Measurements from ENCODE around the gene PCCB. TPM values are rescaled to one million over a fixed set of nuclear protein-coding genes. Genes with fewer than 3 reads are reported as not detected.
A peak's percentile ranks its signal among the peaks of the same experiment; 100 is the strongest.

Gene PCCB
- total and polyA plus RNA-seq, 7 experiments from 2014 or later: 13.6 to 30.9 (median 19.3) TPM

DNA sequence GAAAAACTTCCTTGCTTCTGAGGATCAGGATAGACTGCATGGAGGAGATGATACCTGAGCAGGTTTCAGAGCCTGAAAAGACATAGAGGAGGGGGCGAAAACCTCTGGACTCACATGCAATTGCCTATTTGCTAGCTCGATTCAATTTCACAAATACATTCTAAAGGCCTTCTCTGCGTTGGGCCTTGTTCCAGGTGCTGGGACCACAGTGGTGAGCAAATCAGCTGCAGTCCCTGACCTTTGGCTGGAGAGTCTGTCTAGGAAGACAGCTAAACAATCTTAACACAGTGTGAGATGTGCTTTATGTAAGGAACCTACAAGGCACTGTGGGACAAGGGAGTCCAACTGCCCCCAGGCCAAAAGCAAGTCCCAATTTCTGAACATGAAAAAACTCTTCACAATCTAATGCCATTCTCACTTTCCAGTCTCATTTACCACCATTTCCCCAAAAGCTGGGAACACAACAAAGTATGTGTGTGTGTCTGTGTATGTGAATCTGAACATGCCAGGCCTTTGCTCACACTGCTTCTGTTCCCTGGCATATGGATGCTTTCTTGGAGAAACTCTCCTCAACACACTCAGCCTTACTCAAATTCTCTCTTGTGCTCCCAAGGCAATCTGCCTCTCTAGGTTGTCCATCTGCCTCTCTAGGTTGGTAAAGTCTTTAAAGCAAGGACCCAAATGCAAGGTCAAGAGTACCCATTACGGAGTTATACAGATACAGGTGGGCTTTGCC lies 2.1 kb upstream of the PCCB start:
- Histone ChIP-seq H3K36me3 (ENCODE audit: control insufficient read depth in 2 of 3, insufficient read depth in 3 of 3, low read length in 3 of 3) (no peaks in the 10 kb centered on the region), H3K27ac (ENCODE audit: low read depth, low read length) (no peak overlapping the region), H3K27me3 (ENCODE audit: control insufficient read depth in 2 of 2, insufficient read depth in 2 of 2, low read length in 2 of 2) (no peaks in the 10 kb centered on the region), H3K9me3 (ENCODE audit: control insufficient read depth in 2 of 3, low read length in 3 of 3) (no peaks in the 10 kb centered on the region), H3K4me3 (ENCODE audit: low read length) (no peak overlapping the region), H3K4me1 (ENCODE audit: control insufficient read depth in 2 of 2, insufficient read depth in 2 of 2, low read length in 2 of 2) (peaks cover 9% of the 10 kb centered on the region in 2 donors)
- intact Hi-C loops (cut with micrococcal nuclease): no loop called here
- Mint-ChIP-seq H3K27ac (peak overlapping the region in 1 of 9 donors; percentile 32), H3K27me3 (peaks cover 0 to 5% (median 0%) of the 10 kb centered on the region in 5 donors), H3K4me1 (peaks cover 9 to 25% (median 20%) of the 10 kb centered on the region in 7 donors), H3K9me3 (peaks cover 0 to 2% (median 0%) of the 10 kb centered on the region in 11 donors), H3K4me3 (no peak overlapping the region), H3K36me3 (peaks cover 0 to 4% (median 0%) of the 10 kb centered on the region in 5 donors)
- ChIA-PET POLR2A (interaction anchor here (5.1 kb wide), 1 partner anchor 53 kb away, joined by 78 read pairs; the partner anchor contains the start of gene MSL2), CTCF (interaction anchor here (1.8 kb wide), 1 partner anchor 505 kb away, joined by 5 read pairs; the partner anchor contains the start of gene STAG1)
- DNase-seq (no peak), ATAC-seq (no peak)

- intact Hi-C loops (cut with micrococcal nuclease): no loop called here
- ChIA-PET CTCF (interaction anchor here (1.8 kb wide), 2 partner anchors 52 to 504 kb away, joined by 5 to 8 read pairs; partner anchors contain the start of genes MSL2 and STAG1), POLR2A (interaction anchor here (0.7 to 5.1 kb wide), 2 partner anchors 54 to 64 kb away, joined by 3 to 78 read pairs; partner anchors contain the start of gene MSL2)
- peak overlapping the region in 2 of 9 donors; percentile 46 to 53 for H3K27ac Mint-ChIP-seq
- Histone ChIP-seq H3K4me3 (ENCODE audit: low read length) (no peak overlapping the region), H3K27ac (ENCODE audit: low read depth, low read length) (no peak overlapping the region), H3K36me3 (ENCODE audit: control insufficient read depth in 2 of 3, insufficient read depth in 3 of 3, low read length in 3 of 3) (no peaks in the 10 kb centered on the region), H3K4me1 (ENCODE audit: control insufficient read depth in 2 of 2, insufficient read depth in 2 of 2, low read length in 2 of 2) (peaks cover 9% of the 10 kb centered on the region in 2 donors), H3K27me3 (ENCODE audit: control insufficient read depth in 2 of 2, insufficient read depth in 2 of 2, low read length in 2 of 2) (no peaks in the 10 kb centered on the region), H3K9me3 (ENCODE audit: control insufficient read depth in 2 of 3, low read length in 3 of 3) (no peaks in the 10 kb centered on the region)
- ATAC-seq: no peak
- no peak overlapping the region for H3K4me3 Mint-ChIP-seq
- DNase-seq: no peak
- H3K4me1 Mint-ChIP-seq: peaks cover 9 to 28% (median 20%) of the 10 kb centered on the region in 7 donors
- H3K36me3 Mint-ChIP-seq: peaks cover 0 to 4% (median 0%) of the 10 kb centered on the region in 5 donors
- no peaks in the 10 kb centered on the region for H3K27me3 Mint-ChIP-seq
- H3K9me3 Mint-ChIP-seq: peaks cover 0 to 2% (median 0%) of the 10 kb centered on the region in 11 donors
Measured at GRCh38 chr3:136249091-136249490, 1.0 kb upstream of the PCCB start.

GRCh38 chr3:136249593-136249992 lies 547 bp upstream of the PCCB start:
- peak overlapping the region; percentile 79 to 94 (median 90) for H3K4me3 Mint-ChIP-seq
- peak overlapping the region; percentile 80 for H3K4me3 ChIP-seq (ENCODE audit: low read length)
- H3K27me3 ChIP-seq (ENCODE audit: control insufficient read depth in 2 of 2, insufficient read depth in 2 of 2, low read length in 2 of 2): no peaks in the 10 kb centered on the region
- no peaks in the 10 kb centered on the region for H3K9me3 ChIP-seq (ENCODE audit: control insufficient read depth in 2 of 3, low read length in 3 of 3)
- DNase-seq: no peak
- peaks cover 9 to 28% (median 20%) of the 10 kb centered on the region in 7 donors for H3K4me1 Mint-ChIP-seq
- H3K9me3 Mint-ChIP-seq: peaks cover 0 to 2% (median 0%) of the 10 kb centered on the region in 11 donors
- POLR2A ChIA-PET: interaction anchor here (0.7 to 5.1 kb wide), 2 partner anchors 54 to 64 kb away, joined by 3 to 78 read pairs; partner anchors contain the start of gene MSL2
- intact Hi-C loops (cut with micrococcal nuclease): no loop called here
- CTCF ChIA-PET: interaction anchor here (1.8 kb wide), 2 partner anchors 53 to 503 kb away, joined by 5 to 8 read pairs; partner anchors contain the start of genes MSL2 and STAG1
- peak overlapping the region; percentile 91 to 96 (median 93) for H3K27ac Mint-ChIP-seq
- H3K27me3 Mint-ChIP-seq: no peaks in the 10 kb centered on the region
- ATAC-seq: no peak
- peaks cover 0 to 4% (median 0%) of the 10 kb centered on the region in 5 donors for H3K36me3 Mint-ChIP-seq
- peaks cover 9% of the 10 kb centered on the region in 2 donors for H3K4me1 ChIP-seq (ENCODE audit: control insufficient read depth in 2 of 2, insufficient read depth in 2 of 2, low read length in 2 of 2)
- peak overlapping the region; percentile 80 for H3K27ac ChIP-seq (ENCODE audit: low read depth, low read length)
- H3K36me3 ChIP-seq (ENCODE audit: control insufficient read depth in 2 of 3, insufficient read depth in 3 of 3, low read length in 3 of 3): no peaks in the 10 kb centered on the region

GRCh38 chr3:136250903-136251460 lies 842 bp downstream of the PCCB start:
- Mint-ChIP-seq H3K9me3 (peaks cover 0 to 2% (median 0%) of the 10 kb centered on the region in 11 donors), H3K27ac (peak overlapping the region; percentile 91 to 96 (median 93)), H3K4me3 (peak overlapping the region; percentile 79 to 94 (median 90)), H3K4me1 (peaks cover 17 to 34% (median 26%) of the 10 kb centered on the region in 7 donors), H3K27me3 (no peaks in the 10 kb centered on the region), H3K36me3 (peaks cover 0 to 12% (median 5%) of the 10 kb centered on the region in 5 donors)
- H3K9me3 ChIP-seq (ENCODE audit: control insufficient read depth in 2 of 3, low read length in 3 of 3): no peaks in the 10 kb centered on the region
- H3K36me3 ChIP-seq (ENCODE audit: control insufficient read depth in 2 of 3, insufficient read depth in 3 of 3, low read length in 3 of 3): peaks cover 0 to under 1% (median under 1%) of the 10 kb centered on the region in 3 experiments
- intact Hi-C loops (cut with micrococcal nuclease): loop anchor here (1.0 to 10.0 kb wide), 13 partner anchors 55 to 1934 kb away; partner anchors contain the start of genes MSL2 (in 2 of the 2), NCK1 (in 2 of the 2), STAG1 (in 2 of the 2) and ARMC8 (in 1 of the 2)
- no peaks in the 10 kb centered on the region for H3K27me3 ChIP-seq (ENCODE audit: control insufficient read depth in 2 of 2, insufficient read depth in 2 of 2, low read length in 2 of 2)
- peak overlapping the region; percentile 80 for H3K4me3 ChIP-seq (ENCODE audit: low read length)
- H3K4me1 ChIP-seq (ENCODE audit: control insufficient read depth in 2 of 2, insufficient read depth in 2 of 2, low read length in 2 of 2): peaks cover 9% of the 10 kb centered on the region in 2 donors
- ChIA-PET CTCF (interaction anchor here (0.6 to 1.4 kb wide), 6 partner anchors 11 to 774 kb away, joined by 3 to 5 read pairs (median 3); no protein-coding TSS in a partner anchor), POLR2A (interaction anchor here (0.6 to 5.1 kb wide), 3 partner anchors 56 to 163 kb away, joined by 3 to 78 read pairs (median 3); partner anchors contain the start of gene MSL2)
- H3K27ac ChIP-seq (ENCODE audit: low read depth, low read length): peak overlapping the region; percentile 80
- no peak for ATAC-seq
- DNase-seq: peak in 3 of 9 donors; percentile 7 to 30 (median 8)

- POLR2A ChIA-PET: interaction anchor here (0.5 to 5.1 kb wide), 3 partner anchors 51 to 109 kb away, joined by 3 to 78 read pairs (median 3); partner anchors contain the start of gene MSL2
- Histone ChIP-seq H3K4me1 (ENCODE audit: control insufficient read depth in 2 of 2, insufficient read depth in 2 of 2, low read length in 2 of 2) (peaks cover 9% of the 10 kb centered on the region in 2 donors), H3K27me3 (ENCODE audit: control insufficient read depth in 2 of 2, insufficient read depth in 2 of 2, low read length in 2 of 2) (no peaks in the 10 kb centered on the region), H3K36me3 (ENCODE audit: control insufficient read depth in 2 of 3, insufficient read depth in 3 of 3, low read length in 3 of 3) (peaks cover 0 to 6% (median 5%) of the 10 kb centered on the region in 3 experiments), H3K4me3 (ENCODE audit: low read length) (peak overlapping the region; percentile 80), H3K27ac (ENCODE audit: low read depth, low read length) (peak overlapping the region; percentile 80), H3K9me3 (ENCODE audit: control insufficient read depth in 2 of 3, low read length in 3 of 3) (no peaks in the 10 kb centered on the region)
- peak overlapping the region; percentile 21 to 96 (median 93) for H3K27ac Mint-ChIP-seq
- H3K9me3 Mint-ChIP-seq: peaks cover 0 to 2% (median 0%) of the 10 kb centered on the region in 11 donors
- no peaks in the 10 kb centered on the region for H3K27me3 Mint-ChIP-seq
- intact Hi-C loops (cut with micrococcal nuclease): loop anchor here (2.0 to 10.0 kb wide), 6 partner anchors 81 to 1933 kb away; partner anchors contain the start of genes ARMC8 (in 1 of the 2), CEP63 (in 1 of the 2) and NCK1 (in 1 of the 2)
- peak in 1 of 9 donors; percentile 2 for DNase-seq
- H3K4me1 Mint-ChIP-seq: peaks cover 17 to 34% (median 31%) of the 10 kb centered on the region in 7 donors
- CTCF ChIA-PET: interaction anchor here (0.6 to 1.4 kb wide), 4 partner anchors 35 to 773 kb away, joined by 3 to 5 read pairs (median 4); no protein-coding TSS in a partner anchor
- no peak for ATAC-seq
- H3K4me3 Mint-ChIP-seq: peak overlapping the region; percentile 79 to 94 (median 90)
- peaks cover 4 to 17% (median 10%) of the 10 kb centered on the region in 5 donors for H3K36me3 Mint-ChIP-seq
Measured at GRCh38 chr3:136251511-136251910, 1.4 kb downstream of the PCCB start.
